CD14-positive monocyte (primary cell): Measurements from ENCODE around the gene JAGN1. TPM values are rescaled to one million over a fixed set of nuclear protein-coding genes. Genes with fewer than 3 reads are reported as not detected.
"Not testable (repeated sequence)": the region's sequence is repeated elsewhere in the genome, so short reads cannot be mapped to it uniquely, and the experiment has no call there.

Experiments
- DNase-seq, 3 donors: peaks; one replicate each; pipeline ENCODE4 v3.0.0-alpha.2; 2011 to 2022
- H2AFZ ChIP-seq: 2 replicates; pipeline ENCODE4 v1.6.0; 2012; ENCODE audit warnings: mild to moderate bottlenecking, low read depth, low read length, inconsistent platforms; ENCODE audit not compliant: insufficient read depth, poor library complexity, severe bottlenecking
- H3K27ac ChIP-seq, 2 donors: 1 replicate in 1 of 2; 2 replicates in 1 of 2; pipeline ENCODE4 v1.5.1; 2012 to 2013; ENCODE audit warnings: low read length in 2 of 2, control low read depth in 1 of 2, inconsistent platforms in 1 of 2, low read depth in 1 of 2, mild to moderate bottlenecking in 1 of 2
- H3K27me3 ChIP-seq, 2 donors: one replicate each; pipeline versions ENCODE4 v1.6.0 to v1.6.1; 2011 to 2013; ENCODE audit warnings: low read length in 2 of 2; ENCODE audit not compliant: control insufficient read depth in 2 of 2, insufficient read depth in 2 of 2
- H3K36me3 ChIP-seq, 2 donors: replicated peaks in 1 of 2; 1 replicate in 1 of 2; 2 replicates in 1 of 2; pipeline versions ENCODE4 v1.5.1 to v1.6.1; 2012 to 2013; ENCODE audit warnings: low read length in 2 of 2, control low read depth in 1 of 2, inconsistent platforms in 1 of 2, mild to moderate bottlenecking in 1 of 2; ENCODE audit not compliant: insufficient read depth in 2 of 2, control insufficient read depth in 1 of 2
- H3K4me1 ChIP-seq, 2 donors: 1 replicate in 1 of 2; 2 replicates in 1 of 2; pipeline versions ENCODE4 v1.5.1 to v1.6.1; 2012 to 2013; ENCODE audit warnings: low read length in 2 of 2, control low read depth in 1 of 2, inconsistent platforms in 1 of 2, mild to moderate bottlenecking in 1 of 2, moderate library complexity in 1 of 2; ENCODE audit not compliant: insufficient read depth in 2 of 2, control insufficient read depth in 1 of 2
- H3K4me2 ChIP-seq: replicated peaks from 2 replicates; pipeline ENCODE3; 2012; ENCODE audit warnings: low read length, moderate library complexity, mild to moderate bottlenecking; ENCODE audit not compliant: poor library complexity, severe bottlenecking; ENCODE audit errors: extremely low read depth
- H3K4me3 ChIP-seq, 3 experiments: fragments of 200-600 bp in 1 of 3; sonication (generic) in 1 of 3; replicated peaks in 1 of 3; 1 replicate in 2 of 3; 2 replicates in 1 of 3; pipeline ENCODE4 v1.5.1; 2011 to 2013; ENCODE audit warnings: low read length in 3 of 3, mild to moderate bottlenecking in 3 of 3, control low read depth in 2 of 3, low read depth in 2 of 3, inconsistent platforms in 1 of 3, moderate library complexity in 1 of 3
- H3K79me2 ChIP-seq: 2 replicates; pipeline ENCODE4 v1.6.0; 2012; ENCODE audit warnings: mild to moderate bottlenecking, control low read depth, inconsistent platforms, low read length, moderate library complexity; ENCODE audit not compliant: insufficient read depth
- H3K9ac ChIP-seq: 2 replicates; pipeline ENCODE4 v1.6.0; 2017; ENCODE audit warnings: low read length, mild to moderate bottlenecking; ENCODE audit not compliant: insufficient read depth, poor library complexity, severe bottlenecking
- H3K9me3 ChIP-seq, 2 donors: replicated peaks in 1 of 2; 1 replicate in 1 of 2; 2 replicates in 1 of 2; pipeline versions ENCODE4 v1.5.1 to v1.6.1; 2012 to 2013; ENCODE audit warnings: low read length in 2 of 2, control low read depth in 1 of 2; ENCODE audit not compliant: control insufficient read depth in 1 of 2, insufficient read depth in 1 of 2
- H4K20me1 ChIP-seq: 2 replicates; pipeline ENCODE4 v1.6.0; 2012; ENCODE audit warnings: mild to moderate bottlenecking, low read length, control low read depth, moderate library complexity; ENCODE audit not compliant: insufficient read depth
- H3K27ac Mint-ChIP-seq, 7 donors: one replicate each; pipeline ENCODE4 v1.8.0; 2020; ENCODE audit warnings: mild to moderate bottlenecking in 7 of 7, mixed read lengths in 7 of 7, moderate library complexity in 6 of 7, inconsistent platforms in 2 of 7
- H3K27me3 Mint-ChIP-seq, 3 donors: one replicate each; pipeline ENCODE4 v1.8.0; 2021 to 2022; ENCODE audit warnings: low read depth in 3 of 3, mild to moderate bottlenecking in 3 of 3, mixed read lengths in 3 of 3, moderate library complexity in 3 of 3, inconsistent platforms in 1 of 3
- H3K36me3 Mint-ChIP-seq, 2 donors: one replicate each; pipeline ENCODE4 v1.8.0; 2020; ENCODE audit warnings: mixed read lengths in 2 of 2, inconsistent platforms in 1 of 2, mild to moderate bottlenecking in 1 of 2
- H3K4me1 Mint-ChIP-seq: one replicate; pipeline ENCODE4 v1.8.0; 2020; ENCODE audit warnings: mild to moderate bottlenecking, mixed read lengths
- H3K4me3 Mint-ChIP-seq, 2 donors: one replicate each; pipeline ENCODE4 v1.8.0; 2020; ENCODE audit warnings: mild to moderate bottlenecking in 2 of 2, mixed read lengths in 2 of 2, moderate library complexity in 1 of 2
- H3K9me3 Mint-ChIP-seq, 7 donors: one replicate each; pipeline ENCODE4 v1.8.0; 2020 to 2022; ENCODE audit warnings: mixed read lengths in 7 of 7, mild to moderate bottlenecking in 6 of 7, moderate library complexity in 6 of 7, inconsistent platforms in 2 of 7
- CTCF ChIP-seq: fragments of 200-600 bp; IDR thresholded peaks from one replicate; pipeline ENCODE4 v1.8.0; 2022; ENCODE audit warnings: antibody characterized with exemption, mild to moderate bottlenecking
- WGBS: methylation state at CpG from one replicate; pipeline ENCODE4 v1.1.5; 2013; ENCODE audit warnings: missing lambda C conversion rate; ENCODE audit not compliant: insufficient coverage; 5-methylcytosine and 5-hydroxymethylcytosine counted together
- intact Hi-C, 2 donors: fragments of 100-400 bp; cut with micrococcal nuclease; formaldehyde crosslinking; loops; one replicate each; pipeline versions ENCODE4 v1.15.0 to v1.15.1; 2023
- polyA plus RNA-seq, 3 donors: library from polyadenylated mRNA; depleted of rRNA in 1 of 3; unstranded in 2 of 3; stranded (reverse) in 1 of 3; fragments of 300-500 nt in 2 of 3; fragments of >200 nt in 1 of 3; fragmentation: Illumina TruSeq in 2 of 3; gene quantifications; 1 replicate in 2 of 3; 2 replicates in 1 of 3; pipeline ENCODE4 v1.2.3, GENCODE V29; 2012 to 2021

Gene JAGN1
- polyA plus RNA-seq, 3 donors: 17.3 to 56.3 (median 49.8) TPM

- Histone ChIP-seq H3K27me3 (no peaks in the 10 kb centered on the region), H3K27ac (no peak overlapping the region), H4K20me1 (no peaks in the 10 kb centered on the region), H3K9me3 (no peaks in the 10 kb centered on the region), H3K36me3 (no peaks in the 10 kb centered on the region), H3K4me2 (no peak overlapping the region), H2AFZ (no peak overlapping the region), H3K9ac (no peak overlapping the region), H3K4me3 (no peak overlapping the region), H3K79me2 (no peaks in the 10 kb centered on the region), H3K4me1 (peaks cover 4 to 5% of the 10 kb centered on the region in 2 donors)
- Mint-ChIP-seq H3K27ac (no peak overlapping the region), H3K27me3 (peaks cover 0 to 3% (median 2%) of the 10 kb centered on the region in 3 donors), H3K9me3 (no peaks in the 10 kb centered on the region), H3K36me3 (no peaks in the 10 kb centered on the region), H3K4me3 (no peak overlapping the region), H3K4me1 (peaks cover 4% of the 10 kb centered on the region)
- 89% methylated on average over 4 of the region's 5 CpGs for WGBS
- no peak for DNase-seq
- intact Hi-C loops: no loop called here
- TF ChIP-seq CTCF: no peak
Observed at GRCh38 chr3:9869955-9870354, 20.5 kb upstream of the JAGN1 start.

- H3K9ac ChIP-seq: no peak overlapping the region
- Mint-ChIP-seq H3K4me1 (peaks cover 1% of the 10 kb centered on the region), H3K9me3 (peaks cover 0 to 1% (median 0%) of the 10 kb centered on the region in 7 donors), H3K36me3 (no peaks in the 10 kb centered on the region), H3K27ac (no peak overlapping the region), H3K27me3 (peaks cover 2 to 3% (median 2%) of the 10 kb centered on the region in 3 donors), H3K4me3 (no peak overlapping the region)
- no peaks in the 10 kb centered on the region for H3K4me1 ChIP-seq
- H3K4me2 ChIP-seq: no peak overlapping the region
- intact Hi-C loops: no loop called here
- H2AFZ ChIP-seq: no peak overlapping the region
- H4K20me1 ChIP-seq: no peaks in the 10 kb centered on the region
- H3K36me3 ChIP-seq: no peaks in the 10 kb centered on the region
- no peak overlapping the region for H3K4me3 ChIP-seq
- H3K9me3 ChIP-seq: no peaks in the 10 kb centered on the region
- no peak for TF ChIP-seq CTCF
- no peak overlapping the region for H3K27ac ChIP-seq
- H3K27me3 ChIP-seq: no peaks in the 10 kb centered on the region
- no CpG with 5 or more reads among the region's 1 CpG for WGBS
- no peak for DNase-seq
- no peaks in the 10 kb centered on the region for H3K79me2 ChIP-seq
Observed at GRCh38 chr3:9870978-9871377, 19.4 kb upstream of the JAGN1 start.

- H3K4me1 Mint-ChIP-seq, H3K4me3 ChIP-seq, H3K36me3 ChIP-seq, H3K79me2 ChIP-seq, H3K27me3 ChIP-seq, H3K27ac Mint-ChIP-seq, H3K9ac ChIP-seq, intact Hi-C loops, H4K20me1 ChIP-seq, H3K36me3 Mint-ChIP-seq, H3K4me3 Mint-ChIP-seq, DNase-seq, H3K9me3 Mint-ChIP-seq, H3K9me3 ChIP-seq, H3K4me1 ChIP-seq, H2AFZ ChIP-seq, H3K27ac ChIP-seq, H3K4me2 ChIP-seq, H3K27me3 Mint-ChIP-seq: not testable (repeated sequence)
- 94% methylated on average over 3 of the region's 5 CpGs for WGBS
Observed at GRCh38 chr3:9872067-9872466, 18.3 kb upstream of the JAGN1 start.
